Adrenal gland (tissue), 12 donors: ENCODE results near the gene LBP. TPM values are rescaled to one million over a fixed set of nuclear protein-coding genes. Genes with fewer than 3 reads are reported as not detected.
"Not testable (repeated sequence)": the region's sequence is repeated elsewhere in the genome, so short reads cannot be mapped to it uniquely, and the experiment has no call there.

Experiments
- DNase-seq, 7 donors: peaks; one replicate each; pipeline ENCODE4 v3.0.0-alpha.2; 2019 to 2020
- H3K27ac ChIP-seq, 5 donors: fragments of 200-600 bp; sonication (generic) in 4 of 5; 1 replicate in 3 of 5; 2 replicates in 2 of 5; pipeline versions ENCODE4 v1.5.1 to v1.8.0; 2016 to 2020; ENCODE audit warnings: mild to moderate bottlenecking in 1 of 5
- H3K27me3 ChIP-seq: fragments of 200-600 bp; 2 replicates; pipeline ENCODE4 v1.8.0; 2021
- H3K36me3 ChIP-seq, 2 donors: fragments of 200-600 bp; replicated peaks in 1 of 2; 1 replicate in 1 of 2; 2 replicates in 1 of 2; pipeline versions ENCODE4 v1.5.1 to v1.8.0; 2018 to 2022
- H3K4me1 ChIP-seq, 2 donors: fragments of 200-600 bp; replicated peaks in 1 of 2; 1 replicate in 1 of 2; 2 replicates in 1 of 2; pipeline versions ENCODE4 v1.5.1 to v1.8.0; 2018 to 2021
- H3K4me3 ChIP-seq, 4 donors: fragments of 200-600 bp; sonication (generic) in 3 of 4; one replicate each; pipeline ENCODE4 v1.5.1; 2016 to 2018
- H3K9me3 ChIP-seq, 3 donors: fragments of 200-600 bp; sonication (generic) in 1 of 3; replicated peaks in 1 of 3; 1 replicate in 2 of 3; 2 replicates in 1 of 3; pipeline versions ENCODE4 v1.5.1 to v1.8.0; 2016 to 2021
- POLR2A ChIP-seq, 2 donors: fragments of 450-650 bp; IDR thresholded peaks; one replicate each; pipeline ENCODE4 v1.6.1; 2017; ENCODE audit warnings: antibody characterized with exemption in 2 of 2, mild to moderate bottlenecking in 2 of 2, moderate library complexity in 1 of 2
- WGBS, 4 donors: extraction: QIAGEN DNeasy Blood & Tissue Kit in 2 of 4; methylation state at CpG; one replicate each; pipeline versions ENCODE4 v1.1.5 to v1.1.7; 2013 to 2017; 5-methylcytosine and 5-hydroxymethylcytosine counted together
- intact Hi-C, 2 donors: fragments of 100-400 bp; cut with DNase I; formaldehyde crosslinking; loops; one replicate each; pipeline versions ENCODE4 v1.14.1 to v1.15.0; 2022 to 2023
- polyA plus RNA-seq, 3 donors: library from polyadenylated mRNA; stranded (reverse); fragments of 200-250 nt in 2 of 3; fragments of 350-450 nt in 1 of 3; fragmentation: Illumina TruSeq in 1 of 3; extraction: RNeasy Lipid Tissue Mini Kit (QIAGEN cat#74804) in 1 of 3; gene quantifications; one replicate each; pipeline ENCODE4 v1.2.3, GENCODE V29; 2013 to 2014
- total RNA-seq, 9 donors: library from RNA; depleted of rRNA in 4 of 9; stranded (reverse); fragments of >200 nt in 4 of 9; fragments of 120-200 nt in 1 of 9; fragmentation: NEBNext Ultra II Directional in 1 of 9; extraction: Animal tissue kit (Norgen Biotek cat#: 25700) in 1 of 9; gene quantifications; one replicate each; pipeline versions ENCODE4 v1.1.0 to v1.2.4, GENCODE V29; 2013 to 2023
- TF ChIP-seq, protein P1 (sequence below), 6 experiments: fragments of 450-650 bp in 4 of 6; fragments of 200-600 bp in 2 of 6; sonication (generic) in 1 of 6; IDR thresholded peaks; 1 replicate in 5 of 6; 2 replicates in 1 of 6; pipeline versions ENCODE4 v1.5.1 to v1.8.0; 2016 to 2021; ENCODE audit warnings: antibody characterized with exemption in 6 of 6, mild to moderate bottlenecking in 2 of 6, moderate library complexity in 1 of 6
- donor health status: healthy with polysubstance abuse.
- donor health status: Bipolar disorder and iron deficiency.
- donor health status: DM: yes; HTN: yes; CAD: no.
- donor health status: DM: no; HTN: no; CAD: no.
- donor health status: DM: no; HTN: no; CAD: no.
- donor health status: DM: yes; HTN: yes; CAD: no.

LBP gene
- total and polyA plus RNA-seq, 12 donors: 0.15 to 2.0 (median 0.41) TPM; not detected in 2

- no peak for TF ChIP-seq POLR2A (IDR thresholded peaks at IDR 0.05)
- TF ChIP-seq, protein P1, sequence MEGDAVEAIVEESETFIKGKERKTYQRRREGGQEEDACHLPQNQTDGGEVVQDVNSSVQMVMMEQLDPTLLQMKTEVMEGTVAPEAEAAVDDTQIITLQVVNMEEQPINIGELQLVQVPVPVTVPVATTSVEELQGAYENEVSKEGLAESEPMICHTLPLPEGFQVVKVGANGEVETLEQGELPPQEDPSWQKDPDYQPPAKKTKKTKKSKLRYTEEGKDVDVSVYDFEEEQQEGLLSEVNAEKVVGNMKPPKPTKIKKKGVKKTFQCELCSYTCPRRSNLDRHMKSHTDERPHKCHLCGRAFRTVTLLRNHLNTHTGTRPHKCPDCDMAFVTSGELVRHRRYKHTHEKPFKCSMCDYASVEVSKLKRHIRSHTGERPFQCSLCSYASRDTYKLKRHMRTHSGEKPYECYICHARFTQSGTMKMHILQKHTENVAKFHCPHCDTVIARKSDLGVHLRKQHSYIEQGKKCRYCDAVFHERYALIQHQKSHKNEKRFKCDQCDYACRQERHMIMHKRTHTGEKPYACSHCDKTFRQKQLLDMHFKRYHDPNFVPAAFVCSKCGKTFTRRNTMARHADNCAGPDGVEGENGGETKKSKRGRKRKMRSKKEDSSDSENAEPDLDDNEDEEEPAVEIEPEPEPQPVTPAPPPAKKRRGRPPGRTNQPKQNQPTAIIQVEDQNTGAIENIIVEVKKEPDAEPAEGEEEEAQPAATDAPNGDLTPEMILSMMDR (IDR thresholded peaks at IDR 0.05): no peak
- no peaks in the 10 kb centered on the region for H3K9me3 ChIP-seq
Measured at GRCh38 chr20:38386851-38387250, 40.6 kb downstream of the LBP start.

GRCh38 chr20:38387953-38388352 lies 41.7 kb downstream of the LBP start:
- Histone ChIP-seq H3K4me1 (no peaks in the 10 kb centered on the region), H3K9me3 (no peaks in the 10 kb centered on the region), H3K27me3 (no peaks in the 10 kb centered on the region), H3K36me3 (no peaks in the 10 kb centered on the region), H3K27ac (no peak overlapping the region), H3K4me3 (no peak overlapping the region)
- TF ChIP-seq, protein P1 (IDR thresholded peaks at IDR 0.05): peak in 1 of 6 experiments; percentile 9
- TF ChIP-seq POLR2A (IDR thresholded peaks at IDR 0.05): no peak
- 61 to 66% (median 64%) methylated on average over 4 of the region's 4 CpGs for whole genome bisulfite sequencing, 4 donors
- no peak for DNase-seq
- intact Hi-C loops: no loop called here

More at GRCh38 chr20:38386851-38387250, 40.6 kb downstream of the LBP start:
- H3K27me3 ChIP-seq: no peaks in the 10 kb centered on the region
- no peaks in the 10 kb centered on the region for H3K36me3 ChIP-seq
- no peak overlapping the region for H3K4me3 ChIP-seq
- no peaks in the 10 kb centered on the region for H3K4me1 ChIP-seq
- intact Hi-C loops: no loop called here
- H3K27ac ChIP-seq: no peak overlapping the region
- DNase-seq: no peak
- 58 to 77% (median 61%) methylated on average over 2 of the region's 2 CpGs for WGBS, 4 donors

GRCh38 chr20:38392356-38392755 lies 46.1 kb downstream of the LBP start:
- no peaks in the 10 kb centered on the region for H3K4me1 ChIP-seq
- no peaks in the 10 kb centered on the region for H3K36me3 ChIP-seq
- TF ChIP-seq, protein P1 (IDR thresholded peaks at IDR 0.05): no peak
- TF ChIP-seq POLR2A (IDR thresholded peaks at IDR 0.05): no peak
- no peak for DNase-seq
- no peak overlapping the region for H3K27ac ChIP-seq
- 71 to 77% (median 75%) methylated on average over 3 of the region's 3 CpGs for WGBS, 4 donors
- no peaks in the 10 kb centered on the region for H3K9me3 ChIP-seq
- H3K27me3 ChIP-seq: no peaks in the 10 kb centered on the region
- no peak overlapping the region for H3K4me3 ChIP-seq
- intact Hi-C loops: no loop called here

- no peak overlapping the region for H3K4me3 ChIP-seq
- no peak overlapping the region for H3K27ac ChIP-seq
- TF ChIP-seq POLR2A (IDR thresholded peaks at IDR 0.05): no peak
- intact Hi-C loops: no loop called here
- no peaks in the 10 kb centered on the region for H3K27me3 ChIP-seq
- DNase-seq: no peak
- H3K4me1 ChIP-seq: no peaks in the 10 kb centered on the region
- no peaks in the 10 kb centered on the region for H3K9me3 ChIP-seq
- no peaks in the 10 kb centered on the region for H3K36me3 ChIP-seq
- 80 to 88% (median 85%) methylated on average over 5 of the region's 5 CpGs for WGBS, 4 donors
Measured at GRCh38 chr20:38393259-38393658, 47.0 kb downstream of the LBP start.

GRCh38 chr20:38395165-38395564 lies 48.9 kb downstream of the LBP start:
- Histone ChIP-seq H3K4me3 (no peak overlapping the region), H3K4me1 (no peaks in the 10 kb centered on the region), H3K36me3 (no peaks in the 10 kb centered on the region), H3K27me3 (no peaks in the 10 kb centered on the region), H3K27ac (peak overlapping the region in 2 of 5 donors; percentile 22 to 55), H3K9me3 (no peaks in the 10 kb centered on the region)
- no peak for TF ChIP-seq POLR2A (IDR thresholded peaks at IDR 0.05)
- TF ChIP-seq, protein P1 (IDR thresholded peaks at IDR 0.05): no peak
- WGBS, 4 donors: 44 to 65% (median 52%) methylated on average over 2 of the region's 2 CpGs
- peak in 2 of 7 donors; percentile 28 to 59 for DNase-seq
- intact Hi-C loops: no loop called here

DNA sequence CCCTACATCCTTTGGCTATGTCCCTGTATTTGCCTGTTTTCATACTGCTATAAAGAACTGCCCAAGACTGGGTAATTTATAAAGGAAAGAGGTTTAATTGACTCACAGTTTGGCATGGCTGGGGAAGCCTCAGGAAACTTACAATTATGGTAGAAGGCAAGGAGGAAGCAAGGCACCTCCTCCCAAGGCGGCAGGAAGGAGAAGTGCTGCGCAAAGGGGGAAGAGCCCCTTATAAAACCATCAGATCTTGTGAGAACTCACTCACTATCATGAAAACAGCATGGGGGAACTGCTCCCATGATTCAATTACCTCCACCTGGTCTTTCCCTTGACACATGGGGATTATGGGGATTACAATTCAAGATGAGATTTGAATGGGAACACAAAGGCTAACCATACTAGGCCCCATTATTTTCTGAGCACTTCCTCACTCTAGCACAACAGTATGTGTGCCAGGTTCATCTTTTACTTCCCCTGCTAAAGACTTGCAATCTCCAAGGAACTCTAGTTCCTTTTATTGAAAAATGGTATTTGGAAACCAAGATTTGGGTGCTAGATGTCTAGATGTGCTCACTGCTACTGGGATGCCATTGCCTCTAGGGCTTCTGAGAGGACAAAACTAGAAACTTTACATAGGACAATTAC lies 49.6 kb downstream of the LBP start:
- intact Hi-C loops, H3K9me3 ChIP-seq, H3K4me1 ChIP-seq, H3K36me3 ChIP-seq, H3K27me3 ChIP-seq, DNase-seq, H3K4me3 ChIP-seq: not testable (repeated sequence)
- WGBS, 4 donors: 52 to 76% (median 69%) methylated on average over 2 of the region's 2 CpGs
- peak overlapping the region in 2 of 5 donors; percentile 22 to 27 for H3K27ac ChIP-seq
